ENCODE data around the gene RAD51. TPM values are rescaled to one million over a fixed set of nuclear protein-coding genes. Genes with fewer than 3 reads are reported as not detected.

RAD51 gene
- total RNA-seq, 1 experiment from 2014 or later = 20.9 TPM

DNA sequence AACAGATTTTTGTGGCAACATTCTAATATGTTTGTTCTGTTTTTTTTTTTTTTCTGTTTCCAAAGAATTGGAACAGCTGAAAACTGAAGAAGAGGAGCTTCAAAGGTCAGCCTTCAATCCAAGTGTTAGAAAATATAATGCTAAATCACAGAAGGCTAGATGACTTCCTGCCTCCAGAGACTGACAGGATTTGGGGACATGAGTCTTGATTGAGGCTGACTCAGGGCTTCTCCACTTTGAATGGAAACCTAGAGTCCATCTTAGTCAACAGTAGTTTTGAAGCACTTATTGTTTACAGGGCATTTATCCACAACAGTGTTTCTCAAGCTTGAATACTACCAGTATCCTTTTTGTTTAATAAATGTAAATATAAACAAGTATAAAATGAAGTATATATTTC, 44.5 kb upstream of the RAD51 start:
- ATAC-seq (no peak), DNase-seq (ENCODE audit: low read depth, low spot score) (no peak)
- Histone ChIP-seq H3K9me2 (ENCODE audit: insufficient read depth) (no peaks in the 10 kb centered on the region), H3K79me2 (ENCODE audit: insufficient read depth, low read length) (no peaks in the 10 kb centered on the region), H3K9ac (ENCODE audit: low read length) (no peak overlapping the region), H3K27ac (ENCODE audit: low read depth, low read length) (no peak overlapping the region), H3K4me2 (ENCODE audit: low read length) (no peak overlapping the region), H3K36me3 (ENCODE audit: control insufficient read depth in 1 of 2, insufficient read depth in 2 of 2, low read length in 2 of 2) (peaks cover 14 to 28% of the 10 kb centered on the region in 2 experiments; a peak in 3 of 4 replicates), H4K20me1 (ENCODE audit: insufficient read depth) (no peaks in the 10 kb centered on the region), H3K4me3 (replicated peaks in 1 of 2; ENCODE audit: low read depth in 1 of 2, low read length in 2 of 2) (no peak overlapping the region), H3K4me1 (ENCODE audit: control insufficient read depth in 1 of 2, insufficient read depth in 2 of 2, low read length in 2 of 2) (no peaks in the 10 kb centered on the region), H3K9me3 (ENCODE audit: control insufficient read depth in 1 of 2, insufficient read depth in 1 of 2, low read depth in 1 of 2, low read length in 2 of 2) (no peaks in the 10 kb centered on the region), H3K27me3 (ENCODE audit: insufficient read depth, low read length) (no peaks in the 10 kb centered on the region), H2AFZ (ENCODE audit: low read depth, low read length, poor library complexity, severe bottlenecking) (no peak overlapping the region)
- no TSS peak for BruUV-seq (replicated peaks)
- ChIA-PET RAD21 (ENCODE audit: low non-redundant PET in 1 of 2, low total read pairs in 2 of 2, uncharacterized antibody in 2 of 2, unreplicated experiment in 2 of 2) (no interaction called here), CTCF (no interaction called here), POLR2A (no interaction called here)
- intact Hi-C loops (cut with micrococcal nuclease) = no loop called here
- no peak for TF ChIP-seq CBX3 (IDR thresholded peaks at IDR 0.05; ENCODE audit: low read depth)
- TF ChIP-seq, protein P1, sequence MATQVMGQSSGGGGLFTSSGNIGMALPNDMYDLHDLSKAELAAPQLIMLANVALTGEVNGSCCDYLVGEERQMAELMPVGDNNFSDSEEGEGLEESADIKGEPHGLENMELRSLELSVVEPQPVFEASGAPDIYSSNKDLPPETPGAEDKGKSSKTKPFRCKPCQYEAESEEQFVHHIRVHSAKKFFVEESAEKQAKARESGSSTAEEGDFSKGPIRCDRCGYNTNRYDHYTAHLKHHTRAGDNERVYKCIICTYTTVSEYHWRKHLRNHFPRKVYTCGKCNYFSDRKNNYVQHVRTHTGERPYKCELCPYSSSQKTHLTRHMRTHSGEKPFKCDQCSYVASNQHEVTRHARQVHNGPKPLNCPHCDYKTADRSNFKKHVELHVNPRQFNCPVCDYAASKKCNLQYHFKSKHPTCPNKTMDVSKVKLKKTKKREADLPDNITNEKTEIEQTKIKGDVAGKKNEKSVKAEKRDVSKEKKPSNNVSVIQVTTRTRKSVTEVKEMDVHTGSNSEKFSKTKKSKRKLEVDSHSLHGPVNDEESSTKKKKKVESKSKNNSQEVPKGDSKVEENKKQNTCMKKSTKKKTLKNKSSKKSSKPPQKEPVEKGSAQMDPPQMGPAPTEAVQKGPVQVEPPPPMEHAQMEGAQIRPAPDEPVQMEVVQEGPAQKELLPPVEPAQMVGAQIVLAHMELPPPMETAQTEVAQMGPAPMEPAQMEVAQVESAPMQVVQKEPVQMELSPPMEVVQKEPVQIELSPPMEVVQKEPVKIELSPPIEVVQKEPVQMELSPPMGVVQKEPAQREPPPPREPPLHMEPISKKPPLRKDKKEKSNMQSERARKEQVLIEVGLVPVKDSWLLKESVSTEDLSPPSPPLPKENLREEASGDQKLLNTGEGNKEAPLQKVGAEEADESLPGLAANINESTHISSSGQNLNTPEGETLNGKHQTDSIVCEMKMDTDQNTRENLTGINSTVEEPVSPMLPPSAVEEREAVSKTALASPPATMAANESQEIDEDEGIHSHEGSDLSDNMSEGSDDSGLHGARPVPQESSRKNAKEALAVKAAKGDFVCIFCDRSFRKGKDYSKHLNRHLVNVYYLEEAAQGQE (IDR thresholded peaks at IDR 0.05; ENCODE audit: low read depth) = no peak
- TF ChIP-seq, protein P2, sequence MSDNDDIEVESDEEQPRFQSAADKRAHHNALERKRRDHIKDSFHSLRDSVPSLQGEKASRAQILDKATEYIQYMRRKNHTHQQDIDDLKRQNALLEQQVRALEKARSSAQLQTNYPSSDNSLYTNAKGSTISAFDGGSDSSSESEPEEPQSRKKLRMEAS (IDR thresholded peaks at IDR 0.05) = no peak
- no peak for TF ChIP-seq SP1 (IDR thresholded peaks at IDR 0.05; ENCODE audit: low read depth)
- no peak for TF ChIP-seq POLR2AphosphoS5 (IDR thresholded peaks at IDR 0.05; ENCODE audit: low read depth, low read length)
- TF ChIP-seq CTCF (IDR thresholded peaks at IDR 0.05 in 2 of 3, conservative IDR thresholded peaks at IDR 0.05 in 1 of 3; ENCODE audit: borderline replicate concordance in 1 of 3, insufficient read depth in 1 of 3, low read depth in 2 of 3, low read length in 2 of 3) = no peak
- no peak for TF ChIP-seq RAD21 (IDR thresholded peaks at IDR 0.05; ENCODE audit: low read depth)
- TF ChIP-seq YY1 (IDR thresholded peaks at IDR 0.05; ENCODE audit: extremely low read depth, insufficient replicate concordance, low read depth, low read length) = no peak
- no peak for TF ChIP-seq JUND (IDR thresholded peaks at IDR 0.05)
- TF ChIP-seq TCF7L2 (IDR thresholded peaks at IDR 0.05; ENCODE audit: borderline replicate concordance, extremely low read depth, insufficient read depth, insufficient read length) = no peak
- no peak for TF ChIP-seq ELF1 (IDR thresholded peaks at IDR 0.05; ENCODE audit: borderline replicate concordance, low read depth)
- TF ChIP-seq EZH2 (IDR thresholded peaks at IDR 0.05) = no peak
- TF ChIP-seq SIN3A (IDR thresholded peaks at IDR 0.05; ENCODE audit: low read depth) = no peak
- no peak for TF ChIP-seq CEBPB (IDR thresholded peaks at IDR 0.05; ENCODE audit: low read depth)
- TF ChIP-seq ZNF274 (IDR thresholded peaks at IDR 0.05; ENCODE audit: low read depth, low read length) = no peak

All from HCT116 (cell line).